ENCODE results near the gene TNFAIP8L2.

- TF ChIP-seq MYBL2 (CRISPR knock-in tag; IDR thresholded peaks at IDR 0.05), result no peak
- TF ChIP-seq CTCF (IDR thresholded peaks at IDR 0.05), result no peak
- TF ChIP-seq NR2C2 (CRISPR knock-in tag; IDR thresholded peaks at IDR 0.05), result no peak
- no peak for TF ChIP-seq ATF3 (CRISPR knock-in tag; conservative IDR thresholded peaks at IDR 0.05)
- no peak for TF ChIP-seq SP1 (CRISPR knock-in tag; conservative IDR thresholded peaks at IDR 0.05)
- no peak for TF ChIP-seq NFE2L1 (CRISPR knock-in tag; IDR thresholded peaks at IDR 0.05)
- TF ChIP-seq TEAD4 (CRISPR knock-in tag; IDR thresholded peaks at IDR 0.05), result 0 out of 2 replicates have a peak, but pooled peaks have one; percentile 13
- TF ChIP-seq MLX (CRISPR knock-in tag; IDR thresholded peaks at IDR 0.05), result no peak
- no peak for TF ChIP-seq CREM (CRISPR knock-in tag; IDR thresholded peaks at IDR 0.05)
- TF ChIP-seq CREB1 (CRISPR knock-in tag; IDR thresholded peaks at IDR 0.05), result no peak
- TF ChIP-seq ZNF232 (CRISPR knock-in tag; IDR thresholded peaks at IDR 0.05), result no peak
- peak; percentile 98 for TF ChIP-seq USF1 (CRISPR knock-in tag; IDR thresholded peaks at IDR 0.05)
These were observed 42.0 kb downstream of the TNFAIP8L2 start, which contains the start of gene PIP5K1A for GRCh38 chr1:151198254-151199127.

Data from WTC11 (cell line).